ENCODE data around the gene SMAP2.
A peak's percentile ranks its signal among the peaks of the same experiment; 100 is the strongest.
"Not testable (repeated sequence)": the region's sequence is repeated elsewhere in the genome, so short reads cannot be mapped to it uniquely, and the experiment has no call there.

SMAP2 gene

GRCh38 chr1:40373323-40374283 lies at the start of gene SMAP2:
Gene SMAP2 (plus strand): TSS chr1:40373727. CDS start chr1:40374121, 394 bp downstream.
- H3K4me3 Mint-ChIP-seq: peak within 1 kb of the TSS; percentile 93 to 99 (median 97)
- peak within 1 kb of the TSS; percentile 80 to 88 (median 83) for H3K27ac Mint-ChIP-seq
- H3K9me3 Mint-ChIP-seq: no peaks in the 10 kb centered on the region
- no peak for TF ChIP-seq CTCF (IDR thresholded peaks at IDR 0.05; ENCODE audit: unreplicated experiment in 3 of 3)
- peaks cover 12% of the 10 kb centered on the region for H3K4me1 Mint-ChIP-seq
- peaks cover 6% of the 10 kb centered on the region for H3K27me3 Mint-ChIP-seq (ENCODE audit: low read depth)
- H3K36me3 Mint-ChIP-seq (ENCODE audit: low read depth): no peaks in the 10 kb centered on the region

- H3K36me3 Mint-ChIP-seq (ENCODE audit: low read depth); H3K4me1 Mint-ChIP-seq; H3K4me3 Mint-ChIP-seq; H3K27me3 Mint-ChIP-seq (ENCODE audit: low read depth); H3K27ac Mint-ChIP-seq: not testable (repeated sequence)
- peaks cover 20% of the 10 kb centered on the region for H3K9me3 Mint-ChIP-seq
Observed at GRCh38 chr1:40331403-40331802, 42.1 kb upstream of the SMAP2 start.

GRCh38 chr1:40332695-40333094 lies 40.8 kb upstream of the SMAP2 start:
- Mint-ChIP-seq H3K27ac (no peak overlapping the region), H3K27me3 (ENCODE audit: low read depth) (peaks cover 12% of the 10 kb centered on the region), H3K36me3 (ENCODE audit: low read depth) (no peaks in the 10 kb centered on the region), H3K4me3 (no peak overlapping the region), H3K4me1 (no peaks in the 10 kb centered on the region), H3K9me3 (peaks cover 18% of the 10 kb centered on the region)
- no peak for TF ChIP-seq CTCF (IDR thresholded peaks at IDR 0.05; ENCODE audit: unreplicated experiment in 3 of 3)

- no peak overlapping the region for H3K4me3 Mint-ChIP-seq
- H3K9me3 Mint-ChIP-seq: peaks cover 17% of the 10 kb centered on the region
- H3K27me3 Mint-ChIP-seq (ENCODE audit: low read depth): peaks cover 26% of the 10 kb centered on the region
- H3K27ac Mint-ChIP-seq: no peak overlapping the region
- H3K4me1 Mint-ChIP-seq: no peaks in the 10 kb centered on the region
- no peak for TF ChIP-seq CTCF (IDR thresholded peaks at IDR 0.05; ENCODE audit: unreplicated experiment in 3 of 3)
- no peaks in the 10 kb centered on the region for H3K36me3 Mint-ChIP-seq (ENCODE audit: low read depth)
Observed at GRCh38 chr1:40337443-40337842, 36.1 kb upstream of the SMAP2 start.

GRCh38 chr1:40338745-40339419 lies 34.6 kb upstream of the SMAP2 start:
- no peak overlapping the region for H3K27ac Mint-ChIP-seq
- no peaks in the 10 kb centered on the region for H3K4me1 Mint-ChIP-seq
- no peak overlapping the region for H3K4me3 Mint-ChIP-seq
- peaks cover 9% of the 10 kb centered on the region for H3K9me3 Mint-ChIP-seq
- H3K27me3 Mint-ChIP-seq (ENCODE audit: low read depth): peaks cover 31% of the 10 kb centered on the region
- no peaks in the 10 kb centered on the region for H3K36me3 Mint-ChIP-seq (ENCODE audit: low read depth)
- peak; percentile 94 to 99 (median 98) for TF ChIP-seq CTCF (IDR thresholded peaks at IDR 0.05; ENCODE audit: unreplicated experiment in 3 of 3)

Measured in nephron (organoid).